K562 (cell line): ENCODE results near the gene FITM1. TPM values are rescaled to one million over a fixed set of nuclear protein-coding genes. Genes with fewer than 3 reads are reported as not detected.

ENCODE experiments used
- ATAC-seq: fragments of 200-7000 bp; cut with Tn5 transposase; 3 replicates; pipeline ENCODE4 v1.9.1; 2020; ENCODE audit warnings: moderate library complexity
- BruUV-seq: library from RNA; stranded (reverse); fragments of 400-500 nt; replicated peaks from 2 replicates; lab custom pipeline; 2021; lab: Mats Ljungman, UMichigan
- CTCF ChIA-PET: fragments of 300-600 bp; formaldehyde crosslinking; extraction: SDS; loops from one replicate; lab custom pipeline; 2021; ENCODE audit warnings: low intra/inter-chr PET ratio; lab: Yijun Ruan, JAX
- POLR2A ChIA-PET: fragments of 300-600, 350-650 bp; sonication (Branson Sonifier 250); formaldehyde crosslinking; extraction: SDS; loops from one replicate; lab custom pipeline; 2021; ENCODE audit warnings: antibody characterized with exemption, inconsistent platforms; lab: Yijun Ruan, JAX
- DNase-seq, 4 experiments: peaks; one replicate each; pipeline versions ENCODE4 v3.0.0 to v3.0.0-alpha.2; 2011 to 2018; ENCODE audit warnings: low spot score in 3 of 4, mixed read lengths in 3 of 4; ENCODE audit errors: extremely low read depth in 1 of 4
- FAIRE-seq: peaks from 2 replicates; lab custom pipeline; 2011; peaks lifted over from hg19 to GRCh38; lab: Jason Lieb, UNC
- H2AFZ ChIP-seq: 2 replicates; pipeline ENCODE4 v1.6.0; 2011; ENCODE audit warnings: low read depth, low read length, control low read depth, inconsistent platforms
- H3K27ac ChIP-seq: fragments of 200-600 bp; 3 replicates; pipeline ENCODE4 v1.8.0; 2011; ENCODE audit warnings: low read depth, mild to moderate bottlenecking, control low read depth, inconsistent platforms, low read length, moderate library complexity, mixed read lengths; ENCODE audit errors: extremely low read depth
- H3K27me3 ChIP-seq, 2 experiments: fragments of 300-600 bp in 1 of 2; 2 replicates in 1 of 2; 3 replicates in 1 of 2; pipeline versions ENCODE4 v1.6.0 to v1.8.0; 2011; ENCODE audit warnings: inconsistent platforms in 2 of 2, low read length in 2 of 2, mild to moderate bottlenecking in 1 of 2, mixed read lengths in 1 of 2, moderate library complexity in 1 of 2; ENCODE audit not compliant: control insufficient read depth in 2 of 2, insufficient read depth in 2 of 2
- H3K36me3 ChIP-seq: fragments of 300-600 bp; 3 replicates; pipeline ENCODE4 v1.8.0; 2011; ENCODE audit warnings: mild to moderate bottlenecking, low read length, inconsistent platforms; ENCODE audit not compliant: control insufficient read depth, insufficient read depth
- H3K4me1 ChIP-seq, 2 experiments: fragments of 200-600 bp in 1 of 2; replicated peaks in 1 of 2; 2 replicates in 1 of 2; 3 replicates in 1 of 2; pipeline versions ENCODE4 v1.5.1 to v1.8.0; 2011; ENCODE audit warnings: inconsistent platforms in 2 of 2, low read length in 2 of 2, mild to moderate bottlenecking in 1 of 2, mixed read lengths in 1 of 2, moderate library complexity in 1 of 2; ENCODE audit not compliant: control insufficient read depth in 2 of 2, insufficient read depth in 2 of 2
- H3K4me2 ChIP-seq: 2 replicates; pipeline ENCODE4 v1.6.1; 2011; ENCODE audit warnings: low read length, control low read depth, inconsistent platforms, mixed read lengths; ENCODE audit not compliant: insufficient read depth
- H3K4me3 ChIP-seq: fragments of 200-600 bp; sonication (generic), shearing (Covaris generic); 2 replicates; pipeline ENCODE4 v1.5.1; 2016; ENCODE audit warnings: control low read depth, inconsistent platforms
- H3K79me2 ChIP-seq: fragments of 200-600 bp; 3 replicates; pipeline ENCODE4 v1.8.0; 2011; ENCODE audit warnings: low read length, inconsistent platforms; ENCODE audit not compliant: control insufficient read depth, insufficient read depth
- H3K9ac ChIP-seq, 2 experiments: 2 replicates each; pipeline versions ENCODE4 v1.6.0 to v1.6.1; 2011; ENCODE audit warnings: low read depth in 2 of 2, low read length in 2 of 2, control low read depth in 1 of 2, inconsistent platforms in 1 of 2, mild to moderate bottlenecking in 1 of 2, mixed read lengths in 1 of 2; ENCODE audit not compliant: insufficient read depth in 1 of 2
- H3K9me1 ChIP-seq: one replicate; pipeline ENCODE4 v1.6.0; 2011; ENCODE audit warnings: inconsistent platforms, mild to moderate bottlenecking, low read length, moderate library complexity; ENCODE audit not compliant: control insufficient read depth, insufficient read depth
- H3K9me3 ChIP-seq: replicated peaks from 2 replicates; pipeline ENCODE4 v1.5.1; 2011; ENCODE audit warnings: low read depth, low read length, inconsistent platforms; ENCODE audit not compliant: control insufficient read depth, insufficient read depth
- H4K20me1 ChIP-seq: replicated peaks from 2 replicates; pipeline ENCODE4 v1.6.1; 2011; ENCODE audit warnings: low read length, inconsistent platforms, mixed read lengths; ENCODE audit not compliant: control insufficient read depth, insufficient read depth
- CEBPZ ChIP-seq: fragments of 150-350 bp; IDR thresholded peaks from 2 replicates; pipeline ENCODE4 v1.6.1; 2014; ENCODE audit warnings: low read depth, mild to moderate bottlenecking, low read length, borderline replicate concordance
- MTA2 ChIP-seq: fragments of 450-650 bp; IDR thresholded peaks from 2 replicates; pipeline ENCODE4 v1.6.1; 2016; ENCODE audit warnings: low read depth
- RBFOX2 ChIP-seq: fragments of 200-400 bp; formaldehyde crosslinking; IDR thresholded peaks from 2 replicates; pipeline ENCODE4 v1.6.1; 2017; ENCODE audit warnings: low read depth, mild to moderate bottlenecking, low read length, moderate library complexity
- SMARCA4 ChIP-seq: fragments of 450-650 bp; IDR thresholded peaks from 2 replicates; pipeline ENCODE4 v1.6.1; 2016
- ZBTB33 ChIP-seq: sonication (generic); formaldehyde crosslinking; IDR thresholded peaks from 2 replicates; pipeline ENCODE4 v1.8.1; 2023; ENCODE audit warnings: mild to moderate bottlenecking, missing genetic modification reagents
- ZKSCAN3 ChIP-seq: fragments of 250-450 bp; sonication (Bioruptor Pico); IDR thresholded peaks from 2 replicates; pipeline ENCODE4 v1.4.0; 2020
- ZSCAN32 ChIP-seq: fragments of 450-650 bp; formaldehyde crosslinking; IDR thresholded peaks from 2 replicates; pipeline ENCODE4 v1.4.0; 2020; ENCODE audit warnings: mild to moderate bottlenecking, moderate library complexity
- WGBS: fragments of 100-300 bp; shearing (Covaris generic); methylation state at CpG from one replicate; pipeline ENCODE4 v1.1.6; 2016; ENCODE audit warnings: low coverage, mixed read lengths; ENCODE audit not compliant: insufficient coverage; ENCODE audit errors: missing lambda C conversion rate; 5-methylcytosine and 5-hydroxymethylcytosine counted together
- in situ Hi-C: fragments of 300-500 bp; cut with MboI; formaldehyde crosslinking; loops from 4 replicates; pipeline ENCODE4 v1.15.0; 2018; ENCODE audit warnings: inconsistent platforms, mixed read lengths
- intact Hi-C: fragments of 100-400 bp; cut with micrococcal nuclease; formaldehyde crosslinking; loops from 2 replicates; pipeline ENCODE4 v1.14.2; 2022
- polyA plus RNA-seq, 8 experiments: library from polyadenylated mRNA; depleted of rRNA in 4 of 8; stranded (reverse) in 5 of 8; unstranded in 3 of 8; fragments of >200 nt; fragmentation: Nextera tagmentation in 2 of 8; fragmentation: Illumina TruSeq in 1 of 8; extraction: Ambion mirVana in 2 of 8; extraction: Trizol in 1 of 8; gene quantifications; 2 replicates each; pipeline versions ENCODE4 v1.2.1 to v1.2.3, GENCODE V29; 2011 to 2014; ENCODE audit warnings: inconsistent platforms in 1 of 8, missing spikeins in 1 of 8
- total RNA-seq, 7 experiments: library from RNA; depleted of rRNA in 6 of 7; stranded (reverse); fragments of >200 nt in 6 of 7; fragmentation: Illumina TruSeq in 2 of 7; extraction: Trizol in 2 of 7; gene quantifications; 2 replicates each; pipeline versions ENCODE4 v1.2.1 to v1.2.3, GENCODE V29; 2011 to 2021; ENCODE audit warnings: low replicate concordance in 1 of 7

The FITM1 gene
- total and polyA plus RNA-seq, 9 of the 15 experiments (the other 6 are each of a cell fraction or from before 2014, with no cell fraction given) = 0.09 to 0.20 TPM; not detected in 7

- TF ChIP-seq ZBTB33 = peak; percentile 50; the same call in 1 of the 2 replicates
- no peak for TF ChIP-seq MTA2
- no peak for TF ChIP-seq SMARCA4
- 0 out of 2 replicates have a peak, but pooled peaks have one; percentile 38 for TF ChIP-seq RBFOX2
- no peak for TF ChIP-seq ZKSCAN3 (CRISPR knock-in tag)
- no peak for TF ChIP-seq ZSCAN32 (CRISPR knock-in tag)
- no peak for TF ChIP-seq CEBPZ
- no peak within 1 kb of the TSS for H2AFZ ChIP-seq
- H3K4me3 ChIP-seq = no peak within 1 kb of the TSS
- H3K9me3 ChIP-seq = no peaks in the 10 kb centered on the region
- no peaks in the 10 kb centered on the region; a peak in 3 of 5 replicates for H3K4me1 ChIP-seq
- POLR2A ChIA-PET = interaction anchor here (0.5 to 1.2 kb wide), 2 partner anchors 11 to 44 kb away, joined by 3 to 4 read pairs; partner anchors contain the start of genes IRF9 and MDP1
- WGBS = 78% methylated on average over 20 of the region's 63 CpGs
- peaks cover 2% of the 10 kb centered on the region; the same call in 1 of the 3 replicates for H3K36me3 ChIP-seq
- no peak within 1 kb of the TSS for H3K9ac ChIP-seq
- no peak within 1 kb of the TSS for H3K4me2 ChIP-seq
- no TSS peak for BruUV-seq
- DNase-seq = no peak
- in situ Hi-C loops = no loop called here
- H3K79me2 ChIP-seq = no peaks in the 10 kb centered on the region
- CTCF ChIA-PET = no interaction called here
- no peak for FAIRE-seq
- no peaks in the 10 kb centered on the region for H3K27me3 ChIP-seq
- no peaks in the 10 kb centered on the region for H4K20me1 ChIP-seq
- H3K9me1 ChIP-seq = no peaks in the 10 kb centered on the region
- intact Hi-C loops = no loop called here
- H3K27ac ChIP-seq = no peak within 1 kb of the TSS
- no peak for ATAC-seq
Measured at GRCh38 chr14:24171422-24172260, 41.2 kb downstream of the FITM1 start, which contains the start of gene REC8. Gene REC8, plus strand, starts transcription at chr14:24172080. Its CDS starts 473 bp downstream, at chr14:24172553.
